ENCODE data around the gene SLC7A7. TPM values are rescaled to one million over a fixed set of nuclear protein-coding genes. Genes with fewer than 3 reads are reported as not detected.

SLC7A7 gene
- total and polyA plus RNA-seq, 9 of the 15 experiments (the other 6 are each of a cell fraction or from before 2014, with no cell fraction given), result 0.07 to 0.68 (median 0.41) TPM

- no peak for TF ChIP-seq RERE (CRISPR knock-in tag; IDR thresholded peaks at IDR 0.05; ENCODE audit: borderline replicate concordance)
- TF ChIP-seq BRF1 (IDR thresholded peaks at IDR 0.05; ENCODE audit: borderline replicate concordance, extremely low read depth, insufficient read length), result no peak
- TF ChIP-seq DMBX1 (CRISPR knock-in tag; IDR thresholded peaks at IDR 0.05; ENCODE audit: borderline replicate concordance), result no peak
- peak; percentile 89 for TF ChIP-seq SMC3 (conservative IDR thresholded peaks at IDR 0.05; ENCODE audit: insufficient read depth, low read depth, low read length)
- TF ChIP-seq CEBPG (CRISPR knock-in tag; IDR thresholded peaks at IDR 0.05), result peak; percentile 85
- peak in 1 of 2 experiments; percentile 80; a peak in 2 of 4 replicates for TF ChIP-seq CEBPG (tag; conservative IDR thresholded peaks at IDR 0.05 in 1 of 2, IDR thresholded peaks at IDR 0.05 in 1 of 2)
- no peak for TF ChIP-seq DIDO1 (tag; IDR thresholded peaks at IDR 0.05; ENCODE audit: low read depth)
- no peak for TF ChIP-seq PREB (CRISPR knock-in tag; IDR thresholded peaks at IDR 0.05)
- TF ChIP-seq ARID2 (IDR thresholded peaks at IDR 0.05), result peak; percentile 80
- no peak for TF ChIP-seq TFE3 (CRISPR knock-in tag; IDR thresholded peaks at IDR 0.05)
- TF ChIP-seq SETDB1 (IDR thresholded peaks at IDR 0.05; ENCODE audit: low read length), result no peak
- peak; percentile 46; the same call in 1 of the 2 replicates for TF ChIP-seq MYC (IDR thresholded peaks at IDR 0.05; ENCODE audit: low read depth, low read length)
- TF ChIP-seq MYC (CRISPR knock-in tag; IDR thresholded peaks at IDR 0.05; ENCODE audit: borderline replicate concordance, low read depth), result no peak
- TF ChIP-seq SRSF3 (IDR thresholded peaks at IDR 0.05; ENCODE audit: insufficient read depth, low read length), result no peak
- no peak for TF ChIP-seq CGGBP1 (CRISPR knock-in tag; IDR thresholded peaks at IDR 0.05)
- TF ChIP-seq CC2D1A (IDR thresholded peaks at IDR 0.05), result peak; percentile 78
- no peak for TF ChIP-seq TFAP4 (CRISPR knock-in tag; IDR thresholded peaks at IDR 0.05; ENCODE audit: borderline replicate concordance)
- no peak for TF ChIP-seq ZNF41 (CRISPR knock-in tag; conservative IDR thresholded peaks at IDR 0.05)
- TF ChIP-seq TAF9B (IDR thresholded peaks at IDR 0.05; ENCODE audit: partially characterized antibody), result no peak
Observed at GRCh38 chr14:22822571-22823098, 7.4 kb upstream of the SLC7A7 start (continued).
